GM12878 (cell line): ENCODE measurements around the gene STX1B. TPM values are rescaled to one million over a fixed set of nuclear protein-coding genes. Genes with fewer than 3 reads are reported as not detected.

Source experiments
- ATAC-seq: fragments of 200-7000 bp; cut with Tn5 transposase; 3 replicates; pipeline ENCODE4 v1.9.1; 2020; ENCODE audit warnings: mild to moderate bottlenecking, moderate library complexity
- BruUV-seq: library from RNA; stranded (reverse); fragments of 400-500 nt; replicated peaks from 2 replicates; lab custom pipeline; 2021; lab: Mats Ljungman, UMichigan
- CTCF ChIA-PET: fragments of 300-600 bp; sonication (Branson Sonifier 250); formaldehyde crosslinking; extraction: SDS; loops from one replicate; lab custom pipeline; 2021; ENCODE audit warnings: inconsistent platforms; lab: Yijun Ruan, JAX
- POLR2A ChIA-PET: fragments of 350-600 bp; formaldehyde crosslinking; extraction: SDS; loops from one replicate; lab custom pipeline; 2021; ENCODE audit warnings: inconsistent platforms; lab: Charles Lee
- RAD21 ChIA-PET: fragments of 300-600 bp; sonication (Branson Sonifier 250); formaldehyde crosslinking; loops from one replicate; lab custom pipeline; 2023; ENCODE audit warnings: antibody characterized with exemption; ENCODE audit not compliant: unreplicated experiment; lab: Charles Lee
- SMC1A ChIA-PET: fragments of 300-600 bp; sonication (Branson Sonifier 250); formaldehyde crosslinking; loops from one replicate; lab custom pipeline; 2023; ENCODE audit not compliant: unreplicated experiment, uncharacterized antibody; lab: Charles Lee
- DNase-seq: peaks from one replicate; pipeline ENCODE4 v3.0.0-alpha.2; 2011; ENCODE audit warnings: low read depth, low spot score
- FAIRE-seq: peaks from 3 replicates; lab custom pipeline; 2011; peaks lifted over from hg19 to GRCh38; lab: Jason Lieb, UNC
- H2AFZ ChIP-seq: 2 replicates; pipeline ENCODE4 v1.6.0; 2011; ENCODE audit warnings: low read depth, low read length, control low read depth; ENCODE audit not compliant: control insufficient read depth
- H3K27ac ChIP-seq: 2 replicates; pipeline ENCODE4 v1.5.1; 2011; ENCODE audit warnings: control low read depth; ENCODE audit not compliant: control insufficient read depth, insufficient read depth
- H3K27me3 ChIP-seq, 2 experiments: replicated peaks in 1 of 2; 2 replicates each; pipeline versions ENCODE4 v1.6.0 to v1.6.1; 2011; ENCODE audit warnings: low read length in 1 of 2; ENCODE audit not compliant: control insufficient read depth in 2 of 2, insufficient read depth in 2 of 2
- H3K36me3 ChIP-seq, 2 experiments: 2 replicates each; pipeline ENCODE4 v1.5.1; 2011; ENCODE audit warnings: low read length in 1 of 2; ENCODE audit not compliant: control insufficient read depth in 2 of 2, insufficient read depth in 2 of 2
- H3K4me1 ChIP-seq: 2 replicates; pipeline ENCODE4 v1.6.1; 2011; ENCODE audit warnings: mild to moderate bottlenecking, low read length, moderate library complexity, mixed read lengths; ENCODE audit not compliant: control insufficient read depth, insufficient read depth
- H3K4me2 ChIP-seq: 2 replicates; pipeline ENCODE4 v1.6.0; 2011; ENCODE audit warnings: control low read depth; ENCODE audit not compliant: control insufficient read depth, insufficient read depth
- H3K4me3 ChIP-seq: fragments of 200-600 bp; sonication (generic); 2 replicates; pipeline ENCODE4 v1.5.1; 2016
- H3K79me2 ChIP-seq: 2 replicates; pipeline ENCODE4 v1.6.0; 2011; ENCODE audit warnings: low read length; ENCODE audit not compliant: control insufficient read depth, insufficient read depth
- H3K9ac ChIP-seq: 2 replicates; pipeline ENCODE4 v1.8.0; 2011; ENCODE audit warnings: low read length, control low read depth, mixed read lengths; ENCODE audit not compliant: control insufficient read depth, insufficient read depth
- H3K9me3 ChIP-seq: replicated peaks from 3 replicates; pipeline ENCODE4 v1.5.1; 2011; ENCODE audit warnings: mild to moderate bottlenecking, low read length; ENCODE audit not compliant: control insufficient read depth, insufficient read depth
- H4K20me1 ChIP-seq: 2 replicates; pipeline ENCODE4 v1.6.0; 2011; ENCODE audit not compliant: control insufficient read depth, insufficient read depth
- NFIC ChIP-seq: IDR thresholded peaks from 2 replicates; pipeline ENCODE4 v1.6.1; 2012; ENCODE audit warnings: low read depth, mild to moderate bottlenecking, inconsistent platforms, low read length, moderate library complexity
- NFYA ChIP-seq: IDR thresholded peaks from 2 replicates; pipeline ENCODE4 v1.6.1; 2011; ENCODE audit warnings: low read depth, mild to moderate bottlenecking, low read length, improper control_type of control experiment, borderline replicate concordance
- POLR2A ChIP-seq: IDR thresholded peaks from 2 replicates; pipeline ENCODE4 v1.6.1; 2011; ENCODE audit warnings: low read depth, mild to moderate bottlenecking, low read length
- WGBS: methylation state at CpG from one replicate; pipeline ENCODE4 v1.1.6; 2016; ENCODE audit warnings: low lambda C conversion rate; ENCODE audit not compliant: insufficient replicate concordance, insufficient coverage; ENCODE audit errors: missing lambda C conversion rate; 5-methylcytosine and 5-hydroxymethylcytosine counted together
- in situ Hi-C: fragments of 300-500 bp; cut with MboI; formaldehyde crosslinking; loops from 9 replicates; pipeline ENCODE4 v1.14.3; 2018; ENCODE audit warnings: mixed read lengths
- intact Hi-C: fragments of 100-400 bp; cut with micrococcal nuclease; formaldehyde crosslinking; loops from one replicate; pipeline ENCODE4 v1.14.2; 2022; ENCODE audit not compliant: unreplicated experiment
- polyA plus RNA-seq, 11 experiments: library from polyadenylated mRNA; depleted of rRNA in 4 of 11; unstranded in 6 of 11; stranded (reverse) in 5 of 11; fragments of >200 nt; fragmentation: Nextera tagmentation in 4 of 11; fragmentation: Illumina TruSeq in 1 of 11; extraction: Ambion mirVana in 4 of 11; extraction: Trizol in 1 of 11; gene quantifications; 1 replicate in 1 of 11; 2 replicates in 10 of 11; pipeline versions ENCODE4 v1.2.1 to v1.2.3, GENCODE V29; 2011 to 2016; ENCODE audit warnings: inconsistent platforms in 2 of 11, missing spikeins in 2 of 11, low read depth in 1 of 11
- total RNA-seq, 4 experiments: library from RNA; depleted of rRNA in 3 of 4; stranded (reverse); fragments of >200 nt in 3 of 4; fragmentation: Illumina TruSeq in 1 of 4; extraction: Trizol in 1 of 4; gene quantifications; 2 replicates each; pipeline versions ENCODE4 v1.2.1 to v1.2.3, GENCODE V29; 2013 to 2021
- TF ChIP-seq, protein P1 (sequence below): fragments of 450-650 bp; IDR thresholded peaks from 2 replicates; pipeline ENCODE4 v1.6.1; 2017; ENCODE audit warnings: mild to moderate bottlenecking

The STX1B gene
- total and polyA plus RNA-seq, 10 of the 15 experiments (the other 5 are each of a cell fraction or from before 2014, with no cell fraction given), result 0.22 to 2.5 (median 1.1) TPM

DNA sequence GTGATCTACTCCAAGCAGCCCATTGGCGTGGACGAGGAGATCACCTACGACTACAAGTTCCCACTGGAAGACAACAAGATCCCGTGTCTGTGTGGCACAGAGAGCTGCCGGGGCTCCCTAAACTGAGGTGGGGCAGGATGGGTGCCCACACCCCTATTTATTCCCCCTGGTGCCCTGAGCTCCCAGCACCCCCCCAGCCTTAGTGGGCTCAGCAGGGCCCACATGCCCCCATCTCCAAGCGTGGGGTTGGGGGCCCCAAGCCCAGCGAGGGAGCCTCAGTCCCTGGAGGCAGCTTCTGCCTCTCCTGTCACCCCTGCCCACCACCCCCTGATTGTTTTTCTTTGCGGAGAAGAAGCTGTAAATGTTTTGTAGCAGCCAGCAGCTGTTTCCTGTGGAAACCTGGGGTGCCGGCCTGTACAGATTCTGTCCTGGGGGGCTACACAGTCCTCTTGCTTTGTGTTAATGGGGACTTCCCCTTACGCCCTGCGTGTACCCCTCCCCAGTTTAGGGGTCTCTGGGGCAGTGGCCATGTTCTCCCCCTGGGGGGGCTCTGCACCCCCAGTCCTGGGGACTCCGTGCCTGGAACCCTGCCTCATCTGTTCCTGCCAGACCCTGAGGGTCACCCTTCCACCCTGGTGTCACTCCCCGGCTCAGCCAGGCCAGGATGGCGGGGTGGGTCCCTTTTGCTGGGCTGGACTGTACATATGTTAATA, 26.4 kb downstream of the STX1B start:
- 83% methylated on average over 14 of the region's 14 CpGs for WGBS
- no peaks in the 10 kb centered on the region for H3K4me1 ChIP-seq
- no peak overlapping the region for H3K9ac ChIP-seq
- RAD21 ChIA-PET, result interaction anchor here (0.6 to 2.9 kb wide), 9 partner anchors 11 to 890 kb away, joined by 3 to 25 read pairs (median 5); partner anchors contain the start of genes VKORC1 and ZNF267
- in situ Hi-C loops, result loop anchor here (25.0 kb wide), 1 partner anchor 453 kb away; the partner anchor contains the start of genes COX6A2 and ZNF843
- no peak overlapping the region for H3K4me2 ChIP-seq
- TF ChIP-seq, protein P1, sequence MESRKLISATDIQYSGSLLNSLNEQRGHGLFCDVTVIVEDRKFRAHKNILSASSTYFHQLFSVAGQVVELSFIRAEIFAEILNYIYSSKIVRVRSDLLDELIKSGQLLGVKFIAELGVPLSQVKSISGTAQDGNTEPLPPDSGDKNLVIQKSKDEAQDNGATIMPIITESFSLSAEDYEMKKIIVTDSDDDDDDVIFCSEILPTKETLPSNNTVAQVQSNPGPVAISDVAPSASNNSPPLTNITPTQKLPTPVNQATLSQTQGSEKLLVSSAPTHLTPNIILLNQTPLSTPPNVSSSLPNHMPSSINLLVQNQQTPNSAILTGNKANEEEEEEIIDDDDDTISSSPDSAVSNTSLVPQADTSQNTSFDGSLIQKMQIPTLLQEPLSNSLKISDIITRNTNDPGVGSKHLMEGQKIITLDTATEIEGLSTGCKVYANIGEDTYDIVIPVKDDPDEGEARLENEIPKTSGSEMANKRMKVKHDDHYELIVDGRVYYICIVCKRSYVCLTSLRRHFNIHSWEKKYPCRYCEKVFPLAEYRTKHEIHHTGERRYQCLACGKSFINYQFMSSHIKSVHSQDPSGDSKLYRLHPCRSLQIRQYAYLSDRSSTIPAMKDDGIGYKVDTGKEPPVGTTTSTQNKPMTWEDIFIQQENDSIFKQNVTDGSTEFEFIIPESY, result no peak
- TF ChIP-seq NFIC, result no peak
- TF ChIP-seq POLR2A, result peak; percentile 2; the same call in 1 of the 2 replicates
- no peak for TF ChIP-seq NFYA
- TF ChIP-seq, all 136 proteins: peak for 1
- SMC1A ChIA-PET, result interaction anchor here (0.5 to 2.8 kb wide), 9 partner anchors 12 to 158 kb away, joined by 3 to 11 read pairs (median 4); partner anchors contain the start of genes ZNF646 and ZNF668
- intact Hi-C loops, result loop anchor here (2.0 kb wide), 1 partner anchor 111 kb away; the partner anchor contains the start of gene VKORC1
- ATAC-seq, result no peak
- Histone ChIP-seq H3K27me3 (no peaks in the 10 kb centered on the region), H4K20me1 (no peaks in the 10 kb centered on the region), H3K4me3 (no peak overlapping the region), H3K36me3 (peaks cover 5 to 32% of the 10 kb centered on the region in 2 experiments), H2AFZ (no peak overlapping the region), H3K79me2 (no peaks in the 10 kb centered on the region), H3K27ac (no peak overlapping the region), H3K9me3 (no peaks in the 10 kb centered on the region)
- DNase-seq, result no peak
- no TSS peak for BruUV-seq
- no peak for FAIRE-seq
- POLR2A ChIA-PET, result interaction anchor here (0.5 to 1.0 kb wide), 2 partner anchors 10 to 11 kb away, joined by 3 read pairs; no protein-coding TSS in a partner anchor
- CTCF ChIA-PET, result interaction anchor here (0.6 to 2.8 kb wide), 26 partner anchors 11 to 459 kb away, joined by 3 to 17 read pairs (median 8); partner anchors contain the start of genes KAT8, STX4, VKORC1 and ZNF646
